Endodermal cell (in vitro differentiated cells): ENCODE data around the gene SECISBP2. TPM values are rescaled to one million over a fixed set of nuclear protein-coding genes. Genes with fewer than 3 reads are reported as not detected.

Experiments
- DNase-seq: peaks from one replicate; pipeline ENCODE4 v3.0.0-alpha.2; 2017
- H3K27ac ChIP-seq: 2 replicates; pipeline ENCODE4 v1.5.1; 2013; ENCODE audit warnings: mild to moderate bottlenecking, low read depth, low read length, moderate library complexity
- H3K27me3 ChIP-seq: 2 replicates; pipeline ENCODE4 v1.6.1; 2013; ENCODE audit warnings: mild to moderate bottlenecking, low read length, moderate library complexity; ENCODE audit not compliant: insufficient read depth, control insufficient read depth, poor library complexity, severe bottlenecking
- H3K36me3 ChIP-seq: 2 replicates; pipeline ENCODE4 v1.7.0; 2013; ENCODE audit warnings: mild to moderate bottlenecking, low read length, moderate library complexity; ENCODE audit not compliant: control insufficient read depth, insufficient read depth
- H3K4me1 ChIP-seq: one replicate; pipeline ENCODE4 v1.7.0; 2013; ENCODE audit warnings: low read length; ENCODE audit not compliant: control insufficient read depth, insufficient read depth
- H3K4me3 ChIP-seq: 2 replicates; pipeline ENCODE4 v1.5.1; 2013; ENCODE audit warnings: mild to moderate bottlenecking, low read length, moderate library complexity
- H3K9ac ChIP-seq: 2 replicates; pipeline ENCODE4 v1.6.1; 2013; ENCODE audit warnings: mild to moderate bottlenecking, low read length, moderate library complexity; ENCODE audit not compliant: poor library complexity, severe bottlenecking; ENCODE audit errors: extremely low read depth
- H3K9me3 ChIP-seq: 2 replicates; pipeline ENCODE4 v1.6.1; 2013; ENCODE audit warnings: mild to moderate bottlenecking, low read length, moderate library complexity; ENCODE audit not compliant: control insufficient read depth
- H3K27ac Mint-ChIP-seq: 2 replicates; pipeline ENCODE4 v1.8.0; 2020; ENCODE audit warnings: mixed read lengths
- H3K27me3 Mint-ChIP-seq: 2 replicates; pipeline ENCODE4 v1.8.0; 2021; ENCODE audit warnings: mild to moderate bottlenecking, mixed read lengths; ENCODE audit not compliant: insufficient read depth
- H3K36me3 Mint-ChIP-seq: 2 replicates; pipeline ENCODE4 v1.8.0; 2020; ENCODE audit warnings: low read depth, mixed read lengths
- H3K4me1 Mint-ChIP-seq: 2 replicates; pipeline ENCODE4 v1.8.0; 2020; ENCODE audit warnings: mixed read lengths
- H3K4me3 Mint-ChIP-seq: 2 replicates; pipeline ENCODE4 v1.8.0; 2020; ENCODE audit warnings: mild to moderate bottlenecking, moderate library complexity, mixed read lengths
- H3K9me3 Mint-ChIP-seq: 2 replicates; pipeline ENCODE4 v1.8.0; 2020; ENCODE audit warnings: mild to moderate bottlenecking, mixed read lengths
- WGBS, 2 experiments: methylation state at CpG; one replicate each; pipeline versions ENCODE4 v1.1.5 to v1.1.7; 2013; ENCODE audit warnings: missing lambda C conversion rate in 2 of 2, mixed read lengths in 1 of 2; ENCODE audit not compliant: insufficient coverage in 1 of 2, insufficient read length in 1 of 2; 5-methylcytosine and 5-hydroxymethylcytosine counted together
- total RNA-seq, 2 donors: library from RNA; stranded (reverse); fragmentation: NEBNext Ultra II Directional in 1 of 2; extraction: Animal tissue kit (Norgen Biotek cat#: 25700) in 1 of 2; gene quantifications; 2 replicates in 1 of 2; 3 replicates in 1 of 2; pipeline ENCODE4 v1.2.1, GENCODE V29; 2021
- TF ChIP-seq, protein P1 (sequence below): fragments of 200-600 bp; sonication (generic); conservative IDR thresholded peaks from 2 replicates; pipeline ENCODE4 v1.5.0; 2021; ENCODE audit warnings: antibody characterized with exemption, mild to moderate bottlenecking

Gene SECISBP2
- total RNA-seq, 2 donors from 2014 or later, result 55.7 to 56.0 TPM

DNA sequence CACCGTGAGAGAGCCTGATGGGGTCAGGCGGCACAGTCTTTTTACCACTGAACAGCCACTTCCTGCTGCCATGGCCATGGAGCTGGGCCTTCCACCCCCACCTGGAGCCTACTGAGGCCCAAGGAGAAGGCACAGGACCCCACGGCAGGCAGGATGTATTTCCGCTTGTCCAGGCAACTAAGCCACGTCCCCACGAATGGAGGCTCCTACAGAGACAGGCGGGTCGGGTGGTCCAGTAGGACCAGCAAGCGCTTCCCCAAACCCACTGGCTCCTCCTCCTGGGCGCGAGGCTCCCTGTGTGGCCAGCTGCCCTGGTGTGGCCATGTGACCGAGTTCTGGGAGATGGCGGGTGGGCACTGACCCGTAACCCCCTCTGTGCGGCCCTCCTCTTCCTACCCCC is 66.5 kb downstream of the SECISBP2 start:
- Mint-ChIP-seq H3K9me3 (no peaks in the 10 kb centered on the region), H3K4me1 (no peaks in the 10 kb centered on the region), H3K27ac (no peak overlapping the region), H3K36me3 (peaks cover 35% of the 10 kb centered on the region), H3K4me3 (no peak overlapping the region), H3K27me3 (no peaks in the 10 kb centered on the region)
- 88 to 91% methylated on average over 13 to 15 of the region's 15 CpGs for WGBS, 2 experiments
- Histone ChIP-seq H3K27ac (no peak overlapping the region), H3K27me3 (no peaks in the 10 kb centered on the region), H3K9me3 (no peaks in the 10 kb centered on the region), H3K9ac (no peak overlapping the region), H3K36me3 (peaks cover 10% of the 10 kb centered on the region), H3K4me1 (peaks cover 2% of the 10 kb centered on the region), H3K4me3 (no peak overlapping the region)
- DNase-seq, result no peak
- TF ChIP-seq, protein P1, sequence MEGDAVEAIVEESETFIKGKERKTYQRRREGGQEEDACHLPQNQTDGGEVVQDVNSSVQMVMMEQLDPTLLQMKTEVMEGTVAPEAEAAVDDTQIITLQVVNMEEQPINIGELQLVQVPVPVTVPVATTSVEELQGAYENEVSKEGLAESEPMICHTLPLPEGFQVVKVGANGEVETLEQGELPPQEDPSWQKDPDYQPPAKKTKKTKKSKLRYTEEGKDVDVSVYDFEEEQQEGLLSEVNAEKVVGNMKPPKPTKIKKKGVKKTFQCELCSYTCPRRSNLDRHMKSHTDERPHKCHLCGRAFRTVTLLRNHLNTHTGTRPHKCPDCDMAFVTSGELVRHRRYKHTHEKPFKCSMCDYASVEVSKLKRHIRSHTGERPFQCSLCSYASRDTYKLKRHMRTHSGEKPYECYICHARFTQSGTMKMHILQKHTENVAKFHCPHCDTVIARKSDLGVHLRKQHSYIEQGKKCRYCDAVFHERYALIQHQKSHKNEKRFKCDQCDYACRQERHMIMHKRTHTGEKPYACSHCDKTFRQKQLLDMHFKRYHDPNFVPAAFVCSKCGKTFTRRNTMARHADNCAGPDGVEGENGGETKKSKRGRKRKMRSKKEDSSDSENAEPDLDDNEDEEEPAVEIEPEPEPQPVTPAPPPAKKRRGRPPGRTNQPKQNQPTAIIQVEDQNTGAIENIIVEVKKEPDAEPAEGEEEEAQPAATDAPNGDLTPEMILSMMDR, result no peak

DNA sequence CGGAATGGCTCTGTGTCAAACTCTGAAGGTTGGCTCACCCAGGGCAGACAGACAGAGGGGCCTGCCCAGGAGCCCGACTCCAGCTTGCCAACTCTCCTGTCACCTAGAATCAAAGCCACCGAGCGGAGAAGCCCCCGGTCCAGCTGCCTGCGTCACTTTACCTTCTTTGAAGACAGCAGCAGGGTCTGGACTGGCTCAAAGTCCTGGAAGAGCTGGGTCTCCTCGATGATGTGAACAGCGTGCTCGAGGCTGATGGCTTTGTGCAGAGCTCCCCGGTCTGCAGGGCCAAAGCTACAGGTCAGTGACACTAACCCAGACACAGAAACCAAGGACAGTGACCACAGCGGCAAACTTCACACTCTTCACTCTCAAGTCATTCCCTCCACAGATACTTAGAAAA is 67.9 kb downstream of the SECISBP2 start:
- H3K36me3 Mint-ChIP-seq, result peaks cover 40% of the 10 kb centered on the region
- no peaks in the 10 kb centered on the region for H3K9me3 Mint-ChIP-seq
- H3K4me1 ChIP-seq, result peaks cover 11% of the 10 kb centered on the region
- H3K9ac ChIP-seq, result no peak overlapping the region
- no peak overlapping the region for H3K27ac ChIP-seq
- H3K4me3 ChIP-seq, result no peak overlapping the region
- TF ChIP-seq, protein P1, result no peak
- no peaks in the 10 kb centered on the region for H3K9me3 ChIP-seq
- H3K4me1 Mint-ChIP-seq, result peaks cover 11% of the 10 kb centered on the region
- WGBS, 2 experiments, result 88 to 94% methylated on average over 4 to 11 of the region's 11 CpGs
- H3K4me3 Mint-ChIP-seq, result no peak overlapping the region
- H3K36me3 ChIP-seq, result peaks cover 10% of the 10 kb centered on the region
- H3K27me3 Mint-ChIP-seq, result no peaks in the 10 kb centered on the region
- no peak overlapping the region for H3K27ac Mint-ChIP-seq
- no peaks in the 10 kb centered on the region for H3K27me3 ChIP-seq
- DNase-seq, result no peak

DNA sequence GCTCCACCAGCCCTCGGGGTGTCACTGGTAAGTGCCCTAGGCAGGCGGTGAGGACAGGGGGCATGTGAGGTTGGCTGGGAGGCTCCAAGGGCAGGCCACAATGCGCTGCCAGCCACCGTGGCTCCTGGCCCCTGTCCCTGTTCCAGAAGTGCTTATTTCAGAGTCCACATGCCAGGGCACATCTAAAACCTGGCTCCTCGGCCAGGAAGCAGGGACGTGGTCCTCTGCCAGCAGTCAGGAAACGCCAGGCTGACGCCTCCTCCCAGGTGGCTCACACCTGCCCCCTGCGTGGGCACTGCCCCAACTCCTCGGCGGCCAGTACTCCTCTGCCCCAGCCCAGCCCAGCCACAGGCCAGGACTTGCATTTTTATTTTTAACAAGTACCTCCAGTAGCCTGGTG is 68.5 kb downstream of the SECISBP2 start:
- Histone ChIP-seq H3K9me3 (no peaks in the 10 kb centered on the region), H3K27me3 (no peaks in the 10 kb centered on the region), H3K9ac (no peak overlapping the region), H3K4me1 (peaks cover 11% of the 10 kb centered on the region), H3K4me3 (no peak overlapping the region), H3K27ac (no peak overlapping the region), H3K36me3 (peaks cover 10% of the 10 kb centered on the region)
- no peaks in the 10 kb centered on the region for H3K27me3 Mint-ChIP-seq
- no peak for DNase-seq
- no peak overlapping the region for H3K4me3 Mint-ChIP-seq
- WGBS, 2 experiments, result 93% methylated on average over 9 to 11 of the region's 11 CpGs
- TF ChIP-seq, protein P1, result no peak
- peaks cover 11% of the 10 kb centered on the region for H3K4me1 Mint-ChIP-seq
- H3K9me3 Mint-ChIP-seq, result no peaks in the 10 kb centered on the region
- H3K27ac Mint-ChIP-seq, result no peak overlapping the region
- peaks cover 40% of the 10 kb centered on the region for H3K36me3 Mint-ChIP-seq
